K562 (cell line): ENCODE results near the gene TXNIP. TPM values are rescaled to one million over a fixed set of nuclear protein-coding genes. Genes with fewer than 3 reads are reported as not detected.

ENCODE experiments used
- ADNP ChIP-seq: fragments of 200-800 bp; sonication (Bioruptor generic); IDR thresholded peaks from 2 replicates; pipeline ENCODE4 v1.6.1; 2016; ENCODE audit warnings: missing genetic modification characterization, missing compliant biosample characterization
- BACH1 ChIP-seq: fragments of 200-800 bp; sonication (Bioruptor generic); IDR thresholded peaks from 2 replicates; pipeline ENCODE4 v1.6.1; 2016; ENCODE audit warnings: missing genetic modification characterization, missing compliant biosample characterization
- CREB1 ChIP-seq, 2 experiments: sonication (generic) in 1 of 2; formaldehyde crosslinking in 1 of 2; IDR thresholded peaks; 2 replicates each; pipeline versions ENCODE4 v1.6.1 to v1.8.0; 2012 to 2022; ENCODE audit warnings: inconsistent platforms in 1 of 2, mild to moderate bottlenecking in 1 of 2, missing genetic modification reagents in 1 of 2, moderate library complexity in 1 of 2
- DLX4 ChIP-seq: fragments of 250-450 bp; sonication (Bioruptor Pico); IDR thresholded peaks from 2 replicates; pipeline ENCODE4 v1.6.1; 2021; ENCODE audit warnings: mild to moderate bottlenecking
- FOXA1 ChIP-seq: fragments of 450-650 bp; IDR thresholded peaks from 2 replicates; pipeline ENCODE4 v1.6.1; 2016; ENCODE audit warnings: mild to moderate bottlenecking, borderline replicate concordance
- FOXP4 ChIP-seq: sonication (generic); formaldehyde crosslinking; IDR thresholded peaks from 2 replicates; pipeline ENCODE4 v1.8.0; 2022; ENCODE audit warnings: mild to moderate bottlenecking, missing genetic modification reagents, borderline replicate concordance
- HDAC3 ChIP-seq: fragments of 450-650 bp; IDR thresholded peaks from 2 replicates; pipeline ENCODE4 v1.6.1; 2018; ENCODE audit warnings: borderline replicate concordance, mild to moderate bottlenecking, moderate library complexity; ENCODE audit not compliant: partially characterized antibody
- HOMEZ ChIP-seq: fragments of 250-450 bp; sonication (Bioruptor Pico); IDR thresholded peaks from 2 replicates; pipeline ENCODE4 v1.4.0; 2020; ENCODE audit warnings: mild to moderate bottlenecking, moderate library complexity
- MAFF ChIP-seq: IDR thresholded peaks from 2 replicates; pipeline ENCODE4 v1.6.1; 2012; ENCODE audit warnings: low read length, improper control_type of control experiment
- MLLT1 ChIP-seq, 2 experiments: fragments of 450-650 bp; IDR thresholded peaks; 2 replicates each; pipeline ENCODE4 v1.6.1; 2016
- MLX ChIP-seq, 2 experiments: fragments of 450-650 bp in 1 of 2; sonication (generic) in 1 of 2; formaldehyde crosslinking; conservative IDR thresholded peaks; 2 replicates each; pipeline versions ENCODE4 v1.4.0 to v1.8.1; 2020 to 2022; ENCODE audit warnings: mild to moderate bottlenecking in 1 of 2, missing genetic modification reagents in 1 of 2
- MTA1 ChIP-seq: fragments of 450-650 bp; IDR thresholded peaks from 2 replicates; pipeline ENCODE4 v1.6.1; 2017; ENCODE audit warnings: borderline replicate concordance
- NFRKB ChIP-seq: fragments of 450-650 bp; IDR thresholded peaks from 2 replicates; pipeline ENCODE4 v1.6.1; 2016; ENCODE audit warnings: low read depth
- SIN3A ChIP-seq, 2 experiments: fragments of 150-350 bp in 1 of 2; IDR thresholded peaks; 2 replicates each; pipeline ENCODE4 v1.6.1; 2011 to 2016; ENCODE audit warnings: borderline replicate concordance in 2 of 2, low read depth in 2 of 2, low read length in 2 of 2, mild to moderate bottlenecking in 2 of 2, moderate library complexity in 2 of 2; ENCODE audit not compliant: control insufficient read depth in 1 of 2
- SP2 ChIP-seq: IDR thresholded peaks from 2 replicates; pipeline ENCODE4 v1.6.1; 2011; ENCODE audit warnings: mild to moderate bottlenecking, low read depth, low read length, moderate library complexity; ENCODE audit not compliant: poor library complexity, severe bottlenecking; ENCODE audit errors: extremely low read depth
- TCF7L2 ChIP-seq: fragments of 150-350 bp; IDR thresholded peaks from 2 replicates; pipeline ENCODE4 v1.6.1; 2016; ENCODE audit warnings: low read depth, mild to moderate bottlenecking, low read length, moderate library complexity
- TCFL5 ChIP-seq: fragments of 250-450 bp; sonication (Bioruptor Pico); conservative IDR thresholded peaks from 2 replicates; pipeline ENCODE4 v1.6.1; 2021; ENCODE audit warnings: mild to moderate bottlenecking, moderate library complexity, matching md5 sums
- XRCC5 ChIP-seq: fragments of 200-400 bp; formaldehyde crosslinking; IDR thresholded peaks from 2 replicates; pipeline ENCODE4 v1.6.1; 2017; ENCODE audit warnings: low read depth, mild to moderate bottlenecking, low read length
- ZNF174 ChIP-seq: fragments of 250-450 bp; sonication (Bioruptor Pico); IDR thresholded peaks from 2 replicates; pipeline ENCODE4 v1.4.0; 2020; ENCODE audit warnings: mild to moderate bottlenecking
- ZNF696 ChIP-seq: fragments of 250-450 bp; sonication (Bioruptor Pico); conservative IDR thresholded peaks from 2 replicates; pipeline ENCODE4 v1.4.0; 2020; ENCODE audit warnings: mild to moderate bottlenecking, moderate library complexity
- ZNF77 ChIP-seq: fragments of 250-450 bp; sonication (Bioruptor Pico); IDR thresholded peaks from 2 replicates; pipeline ENCODE4 v1.5.0; 2020
- ZSCAN29 ChIP-seq: fragments of 450-650 bp; IDR thresholded peaks from 2 replicates; pipeline ENCODE4 v1.6.1; 2017
- polyA plus RNA-seq, 8 experiments: library from polyadenylated mRNA; depleted of rRNA in 4 of 8; stranded (reverse) in 5 of 8; unstranded in 3 of 8; fragments of >200 nt; fragmentation: Nextera tagmentation in 2 of 8; fragmentation: Illumina TruSeq in 1 of 8; extraction: Ambion mirVana in 2 of 8; extraction: Trizol in 1 of 8; gene quantifications; 2 replicates each; pipeline versions ENCODE4 v1.2.1 to v1.2.3, GENCODE V29; 2011 to 2014; ENCODE audit warnings: inconsistent platforms in 1 of 8, missing spikeins in 1 of 8
- total RNA-seq, 7 experiments: library from RNA; depleted of rRNA in 6 of 7; stranded (reverse); fragments of >200 nt in 6 of 7; fragmentation: Illumina TruSeq in 2 of 7; extraction: Trizol in 2 of 7; gene quantifications; 2 replicates each; pipeline versions ENCODE4 v1.2.1 to v1.2.3, GENCODE V29; 2011 to 2021; ENCODE audit warnings: low replicate concordance in 1 of 7

Gene TXNIP
- total and polyA plus RNA-seq, 9 of the 15 experiments (the other 6 are each of a cell fraction or from before 2014, with no cell fraction given) = 120 to 499 (median 257) TPM

- TF ChIP-seq SP2 = no peak
- TF ChIP-seq SIN3A (IDR thresholded peaks at IDR 0.05; ENCODE audit: borderline replicate concordance in 2 of 2, control insufficient read depth in 1 of 2, low read depth in 2 of 2, low read length in 2 of 2) = 0 out of 4 replicates have a peak, but pooled peaks of 1 of the 2 experiments have one; percentile 14
- TF ChIP-seq HOMEZ (CRISPR knock-in tag) = no peak
- TF ChIP-seq FOXP4 = no peak
- no peak for TF ChIP-seq FOXA1
- no peak for TF ChIP-seq ADNP (tag)
- TF ChIP-seq TCFL5 = no peak
- 0 out of 2 replicates have a peak, but pooled peaks have one; percentile 16 for TF ChIP-seq MTA1
- TF ChIP-seq TCF7L2 = no peak
- no peak for TF ChIP-seq ZSCAN29
- no peak for TF ChIP-seq XRCC5
- TF ChIP-seq ZNF77 (CRISPR knock-in tag) = peak; percentile 84; the same call in 1 of the 2 replicates
- peak; percentile 14; the same call in 1 of the 2 replicates for TF ChIP-seq NFRKB
- no peak for TF ChIP-seq ZNF696 (CRISPR knock-in tag)
- no peak for TF ChIP-seq CREB1 (IDR thresholded peaks at IDR 0.05)
- TF ChIP-seq CREB1 (CRISPR knock-in tag; IDR thresholded peaks at IDR 0.05) = no peak
- no peak for TF ChIP-seq HDAC3
- peak; percentile 99 to 100 for TF ChIP-seq MLLT1 (IDR thresholded peaks at IDR 0.05)
- peak; percentile 46; the same call in 1 of the 2 replicates for TF ChIP-seq DLX4 (CRISPR knock-in tag)
- TF ChIP-seq MLX (CRISPR knock-in tag; conservative IDR thresholded peaks at IDR 0.05) = no peak
- no peak for TF ChIP-seq MAFF
- TF ChIP-seq ZNF174 (CRISPR knock-in tag) = no peak
- no peak for TF ChIP-seq BACH1
Observed at GRCh38 chr1:145995964-145996432, 381 bp downstream of the TXNIP start (continued).
